Endothelial cell of umbilical vein (primary cell): Measurements from ENCODE around the gene TLR4. TPM values are rescaled to one million over a fixed set of nuclear protein-coding genes. Genes with fewer than 3 reads are reported as not detected.

Source experiments
- BruUV-seq: library from RNA; stranded (reverse); fragments of 400-500 nt; replicated peaks from 2 replicates; lab custom pipeline; 2021; lab: Mats Ljungman, UMichigan
- CTCF ChIA-PET: fragments of 300-600, 350-600 bp; sonication (Branson Sonifier 250); formaldehyde crosslinking; loops from one replicate; lab custom pipeline; 2021; ENCODE audit warnings: antibody characterized with exemption, inconsistent platforms; lab: Charles Lee
- POLR2A ChIA-PET: fragments of 300-600, 350-600 bp; sonication (Branson Sonifier 250); formaldehyde crosslinking; loops from one replicate; lab custom pipeline; 2021; ENCODE audit warnings: antibody characterized with exemption, inconsistent platforms; lab: Charles Lee
- DNase-seq: peaks from one replicate; pipeline ENCODE4 v3.0.0-alpha.2; 2011; ENCODE audit warnings: low read depth, low spot score
- FAIRE-seq: peaks from 2 replicates; lab custom pipeline; 2011; peaks lifted over from hg19 to GRCh38; lab: Jason Lieb, UNC
- H2AFZ ChIP-seq: 2 replicates; pipeline ENCODE4 v1.6.0; 2012; ENCODE audit warnings: low read depth, low read length, control low read depth, inconsistent platforms
- H3K27ac ChIP-seq: 2 replicates; pipeline ENCODE4 v1.5.1; 2011; ENCODE audit warnings: low read depth, mild to moderate bottlenecking, control low read depth, low read length, moderate library complexity; ENCODE audit not compliant: insufficient read depth
- H3K27me3 ChIP-seq, 2 experiments: 2 replicates each; pipeline versions ENCODE4 v1.6.0 to v1.6.1; 2011; ENCODE audit warnings: low read length in 2 of 2, mixed read lengths in 1 of 2; ENCODE audit not compliant: control insufficient read depth in 2 of 2, insufficient read depth in 2 of 2
- H3K36me3 ChIP-seq, 2 experiments: 2 replicates in 1 of 2; 3 replicates in 1 of 2; pipeline ENCODE4 v1.5.1; 2011; ENCODE audit warnings: low read length in 2 of 2, mild to moderate bottlenecking in 1 of 2, moderate library complexity in 1 of 2; ENCODE audit not compliant: control insufficient read depth in 2 of 2, insufficient read depth in 2 of 2; ENCODE audit errors: extremely low read depth in 1 of 2
- H3K4me1 ChIP-seq: 3 replicates; pipeline ENCODE4 v1.5.1; 2011; ENCODE audit warnings: mild to moderate bottlenecking, low read length; ENCODE audit not compliant: control insufficient read depth, insufficient read depth; ENCODE audit errors: extremely low read depth
- H3K4me2 ChIP-seq: 2 replicates; pipeline ENCODE4 v1.6.1; 2011; ENCODE audit warnings: low read length, control low read depth, mixed read lengths; ENCODE audit not compliant: insufficient read depth
- H3K4me3 ChIP-seq, 3 experiments: fragments of 200-600 bp in 1 of 3; sonication (generic), shearing (Covaris generic) in 1 of 3; replicated peaks in 1 of 3; 2 replicates each; pipeline ENCODE4 v1.5.1; 2011 to 2016; ENCODE audit warnings: control low read depth in 3 of 3, low read length in 3 of 3, mild to moderate bottlenecking in 2 of 3, inconsistent platforms in 1 of 3, low read depth in 1 of 3, moderate library complexity in 1 of 3; ENCODE audit not compliant: insufficient read depth in 1 of 3
- H3K79me2 ChIP-seq: 2 replicates; pipeline ENCODE4 v1.6.0; 2012; ENCODE audit warnings: low read length, inconsistent platforms; ENCODE audit not compliant: control insufficient read depth, insufficient read depth
- H3K9ac ChIP-seq: replicated peaks from 2 replicates; pipeline ENCODE3; 2011; ENCODE audit warnings: low read length, control low read depth; ENCODE audit not compliant: insufficient read depth; ENCODE audit errors: extremely low read depth
- H3K9me1 ChIP-seq: replicated peaks from 3 replicates; pipeline ENCODE4 v1.6.0; 2011; ENCODE audit warnings: mild to moderate bottlenecking, low read length; ENCODE audit not compliant: control insufficient read depth, insufficient read depth; ENCODE audit errors: extremely low read depth
- H3K9me3 ChIP-seq: replicated peaks from 2 replicates; pipeline ENCODE4 v1.5.1; 2012; ENCODE audit warnings: low read length, inconsistent platforms; ENCODE audit not compliant: control insufficient read depth, insufficient read depth
- H4K20me1 ChIP-seq: replicated peaks from 2 replicates; pipeline ENCODE3; 2011; ENCODE audit warnings: mild to moderate bottlenecking, low read length; ENCODE audit not compliant: control insufficient read depth, insufficient read depth; ENCODE audit errors: extremely low read depth
- CTCF ChIP-seq, 2 donors: IDR thresholded peaks; 1 replicate in 1 of 2; 2 replicates in 1 of 2; pipeline ENCODE4 v1.5.1; 2011; ENCODE audit warnings: low read length in 2 of 2, mild to moderate bottlenecking in 2 of 2, moderate library complexity in 2 of 2, control low read depth in 1 of 2, inconsistent platforms in 1 of 2, low read depth in 1 of 2; ENCODE audit not compliant: insufficient read depth in 1 of 2; ENCODE audit errors: extremely low read depth in 1 of 2
- EZH2 ChIP-seq: IDR thresholded peaks from 2 replicates; pipeline ENCODE4 v1.6.1; 2012; ENCODE audit warnings: borderline replicate concordance, low read depth, mild to moderate bottlenecking, moderate library complexity, low read length, inconsistent platforms; ENCODE audit not compliant: severe bottlenecking
- FOS ChIP-seq: IDR thresholded peaks from 2 replicates; pipeline ENCODE4 v1.6.1; 2011; ENCODE audit warnings: mild to moderate bottlenecking, low read length, moderate library complexity, borderline replicate concordance; ENCODE audit not compliant: insufficient read depth
- GATA2 ChIP-seq: IDR thresholded peaks from 2 replicates; pipeline ENCODE4 v1.7.0; 2011; ENCODE audit warnings: low read depth, mild to moderate bottlenecking, moderate library complexity, mixed read lengths, low read length; ENCODE audit not compliant: insufficient read length, insufficient read depth
- JUN ChIP-seq: IDR thresholded peaks from 2 replicates; pipeline ENCODE4 v1.6.1; 2011; ENCODE audit warnings: borderline replicate concordance, low read depth; ENCODE audit not compliant: insufficient read length, insufficient read depth
- MAX ChIP-seq: IDR thresholded peaks from 2 replicates; pipeline ENCODE4 v1.6.1; 2011; ENCODE audit not compliant: insufficient read depth, insufficient read length
- MYC ChIP-seq: IDR thresholded peaks from one replicate; pipeline ENCODE4 v1.6.1; 2011; ENCODE audit warnings: mild to moderate bottlenecking, low read depth, low read length
- POLR2A ChIP-seq: IDR thresholded peaks from 2 replicates; pipeline ENCODE4 v1.6.1; 2012; ENCODE audit warnings: low read depth, mild to moderate bottlenecking, control low read depth, low read length
- POLR2AphosphoS5 ChIP-seq: IDR thresholded peaks from 2 replicates; pipeline ENCODE4 v1.6.1; 2012; ENCODE audit warnings: low read depth, mild to moderate bottlenecking, control low read depth, low read length, moderate library complexity; ENCODE audit not compliant: insufficient read depth
- dilution Hi-C: fragments of 300-500 bp; cut with MboI; formaldehyde crosslinking; loops from one replicate; pipeline ENCODE4 v1.15.0; 2019; ENCODE audit warnings: low sequenced_read_pairs; ENCODE audit not compliant: extremely low pct_ligation_motif_present
- intact Hi-C: fragments of 100-400 bp; cut with micrococcal nuclease; formaldehyde crosslinking; loops from one replicate; pipeline ENCODE4 v1.10.0; 2022
- polyA plus RNA-seq, 4 experiments: library from polyadenylated mRNA; depleted of rRNA in 3 of 4; stranded (reverse) in 3 of 4; unstranded in 1 of 4; fragments of >200 nt; gene quantifications; 2 replicates each; pipeline versions ENCODE4 v1.2.1 to v1.2.3, GENCODE V29; 2011 to 2012; ENCODE audit warnings: missing spikeins in 1 of 4
- total RNA-seq: library from RNA; stranded (reverse); gene quantifications from 2 replicates; pipeline ENCODE4 v1.2.3, GENCODE V29; 2021

Gene TLR4
- total and polyA plus RNA-seq, 2 donors (not counting 3 experiments of a cell fraction or from before 2014, with no cell fraction given), result 18.2 to 38.6 TPM

- intact Hi-C loops, result no loop called here
- no peak for FAIRE-seq
- TF ChIP-seq POLR2A (no peak), JUN (no peak), POLR2AphosphoS5 (no peak), CTCF (IDR thresholded peaks at IDR 0.05; ENCODE audit: extremely low read depth in 1 of 2, insufficient read depth in 1 of 2, low read depth in 1 of 2, low read length in 2 of 2) (no peak), FOS (no peak)
- no peaks in the 10 kb centered on the region for H3K9me3 ChIP-seq
- no peak overlapping the region for H3K9ac ChIP-seq
- no peak overlapping the region for H3K4me3 ChIP-seq
- H3K4me2 ChIP-seq, result no peak overlapping the region
- H3K36me3 ChIP-seq, result no peaks in the 10 kb centered on the region
- H3K27me3 ChIP-seq, result no peaks in the 10 kb centered on the region
- no peaks in the 10 kb centered on the region for H4K20me1 ChIP-seq
- BruUV-seq, result no TSS peak
- H3K9me1 ChIP-seq, result no peaks in the 10 kb centered on the region
- H3K4me1 ChIP-seq, result peaks cover 5% of the 10 kb centered on the region
- no peak for DNase-seq
- no peak overlapping the region for H2AFZ ChIP-seq
- H3K79me2 ChIP-seq, result no peaks in the 10 kb centered on the region
- dilution Hi-C loops, result no loop called here
- no peak overlapping the region for H3K27ac ChIP-seq
- CTCF ChIA-PET, result interaction anchor here (0.8 to 2.5 kb wide), 3 partner anchors 48 to 431 kb away, joined by 3 to 11 read pairs (median 3); no protein-coding TSS in a partner anchor
- POLR2A ChIA-PET, result no interaction called here
These were observed 21.3 kb downstream of the TLR4 start for GRCh38 chr9:117725426-117725887.

GRCh38 chr9:117729375-117729774 lies 25.2 kb downstream of the TLR4 start:
- no peak overlapping the region for H3K27ac ChIP-seq
- no peaks in the 10 kb centered on the region for H3K4me1 ChIP-seq
- intact Hi-C loops, result no loop called here
- CTCF ChIA-PET, result no interaction called here
- BruUV-seq, result no TSS peak
- no peaks in the 10 kb centered on the region for H4K20me1 ChIP-seq
- no peaks in the 10 kb centered on the region for H3K36me3 ChIP-seq
- H2AFZ ChIP-seq, result no peak overlapping the region
- no peaks in the 10 kb centered on the region for H3K9me3 ChIP-seq
- POLR2A ChIA-PET, result no interaction called here
- TF ChIP-seq EZH2, result no peak
- no peak for TF ChIP-seq FOS
- no peak for TF ChIP-seq POLR2A
- no peak for TF ChIP-seq CTCF (IDR thresholded peaks at IDR 0.05; ENCODE audit: extremely low read depth in 1 of 2, insufficient read depth in 1 of 2, low read depth in 1 of 2, low read length in 2 of 2)
- TF ChIP-seq GATA2, result no peak
- no peak for TF ChIP-seq MYC
- TF ChIP-seq JUN, result no peak
- TF ChIP-seq MAX, result no peak
- TF ChIP-seq POLR2AphosphoS5, result no peak
- no peak overlapping the region for H3K9ac ChIP-seq
- DNase-seq (no peak), FAIRE-seq (no peak)
- dilution Hi-C loops, result no loop called here
- H3K4me3 ChIP-seq, result no peak overlapping the region
- no peaks in the 10 kb centered on the region for H3K27me3 ChIP-seq
- H3K4me2 ChIP-seq, result no peak overlapping the region
- no peaks in the 10 kb centered on the region for H3K9me1 ChIP-seq
- H3K79me2 ChIP-seq, result no peaks in the 10 kb centered on the region
